GM12878 (cell line): ENCODE results near the gene FBLN5. TPM values are rescaled to one million over a fixed set of nuclear protein-coding genes. Genes with fewer than 3 reads are reported as not detected.

ENCODE experiments used
- ATAC-seq: fragments of 200-7000 bp; cut with Tn5 transposase; 3 replicates; pipeline ENCODE4 v1.9.1; 2020; ENCODE audit warnings: mild to moderate bottlenecking, moderate library complexity
- BruUV-seq: library from RNA; stranded (reverse); fragments of 400-500 nt; replicated peaks from 2 replicates; lab custom pipeline; 2021; lab: Mats Ljungman, UMichigan
- CTCF ChIA-PET: fragments of 300-600 bp; sonication (Branson Sonifier 250); formaldehyde crosslinking; extraction: SDS; loops from one replicate; lab custom pipeline; 2021; ENCODE audit warnings: inconsistent platforms; lab: Yijun Ruan, JAX
- POLR2A ChIA-PET: fragments of 350-600 bp; formaldehyde crosslinking; extraction: SDS; loops from one replicate; lab custom pipeline; 2021; ENCODE audit warnings: inconsistent platforms; lab: Charles Lee
- RAD21 ChIA-PET: fragments of 300-600 bp; sonication (Branson Sonifier 250); formaldehyde crosslinking; loops from one replicate; lab custom pipeline; 2023; ENCODE audit warnings: antibody characterized with exemption; ENCODE audit not compliant: unreplicated experiment; lab: Charles Lee
- SMC1A ChIA-PET: fragments of 300-600 bp; sonication (Branson Sonifier 250); formaldehyde crosslinking; loops from one replicate; lab custom pipeline; 2023; ENCODE audit not compliant: unreplicated experiment, uncharacterized antibody; lab: Charles Lee
- DNase-seq: peaks from one replicate; pipeline ENCODE4 v3.0.0-alpha.2; 2011; ENCODE audit warnings: low read depth, low spot score
- FAIRE-seq: peaks from 3 replicates; lab custom pipeline; 2011; peaks lifted over from hg19 to GRCh38; lab: Jason Lieb, UNC
- H2AFZ ChIP-seq: 2 replicates; pipeline ENCODE4 v1.6.0; 2011; ENCODE audit warnings: low read depth, low read length, control low read depth; ENCODE audit not compliant: control insufficient read depth
- H3K27ac ChIP-seq: 2 replicates; pipeline ENCODE4 v1.5.1; 2011; ENCODE audit warnings: control low read depth; ENCODE audit not compliant: control insufficient read depth, insufficient read depth
- H3K27me3 ChIP-seq, 2 experiments: replicated peaks in 1 of 2; 2 replicates each; pipeline versions ENCODE4 v1.6.0 to v1.6.1; 2011; ENCODE audit warnings: low read length in 1 of 2; ENCODE audit not compliant: control insufficient read depth in 2 of 2, insufficient read depth in 2 of 2
- H3K36me3 ChIP-seq, 2 experiments: 2 replicates each; pipeline ENCODE4 v1.5.1; 2011; ENCODE audit warnings: low read length in 1 of 2; ENCODE audit not compliant: control insufficient read depth in 2 of 2, insufficient read depth in 2 of 2
- H3K4me1 ChIP-seq: 2 replicates; pipeline ENCODE4 v1.6.1; 2011; ENCODE audit warnings: mild to moderate bottlenecking, low read length, moderate library complexity, mixed read lengths; ENCODE audit not compliant: control insufficient read depth, insufficient read depth
- H3K4me2 ChIP-seq: 2 replicates; pipeline ENCODE4 v1.6.0; 2011; ENCODE audit warnings: control low read depth; ENCODE audit not compliant: control insufficient read depth, insufficient read depth
- H3K4me3 ChIP-seq: fragments of 200-600 bp; sonication (generic); 2 replicates; pipeline ENCODE4 v1.5.1; 2016
- H3K79me2 ChIP-seq: 2 replicates; pipeline ENCODE4 v1.6.0; 2011; ENCODE audit warnings: low read length; ENCODE audit not compliant: control insufficient read depth, insufficient read depth
- H3K9ac ChIP-seq: 2 replicates; pipeline ENCODE4 v1.8.0; 2011; ENCODE audit warnings: low read length, control low read depth, mixed read lengths; ENCODE audit not compliant: control insufficient read depth, insufficient read depth
- H3K9me3 ChIP-seq: replicated peaks from 3 replicates; pipeline ENCODE4 v1.5.1; 2011; ENCODE audit warnings: mild to moderate bottlenecking, low read length; ENCODE audit not compliant: control insufficient read depth, insufficient read depth
- H4K20me1 ChIP-seq: 2 replicates; pipeline ENCODE4 v1.6.0; 2011; ENCODE audit not compliant: control insufficient read depth, insufficient read depth
- CEBPZ ChIP-seq: fragments of 150-350 bp; IDR thresholded peaks from 2 replicates; pipeline ENCODE4 v1.6.1; 2016; ENCODE audit warnings: low read depth, low read length
- CHD1 ChIP-seq: IDR thresholded peaks from 2 replicates; pipeline ENCODE4 v1.6.1; 2012; ENCODE audit warnings: low read depth, low read length, improper control_type of control experiment
- CREM ChIP-seq: IDR thresholded peaks from 2 replicates; pipeline ENCODE4 v1.6.1; 2014; ENCODE audit warnings: antibody characterized with exemption, low read depth
- CTCF ChIP-seq, 3 experiments: IDR thresholded peaks in 2 of 3; conservative IDR thresholded peaks in 1 of 3; 2 replicates each; pipeline ENCODE4 v1.5.1; 2011; ENCODE audit warnings: low read depth in 3 of 3, low read length in 3 of 3, mild to moderate bottlenecking in 3 of 3, control low read depth in 2 of 3, moderate library complexity in 2 of 3, inconsistent platforms in 1 of 3, mixed read lengths in 1 of 3; ENCODE audit not compliant: control insufficient read depth in 2 of 3, insufficient read depth in 1 of 3; ENCODE audit errors: extremely low read depth in 1 of 3
- ELK1 ChIP-seq: IDR thresholded peaks from 2 replicates; pipeline ENCODE4 v1.6.1; 2012; ENCODE audit warnings: low read depth, low read length, improper control_type of control experiment
- IKZF1 ChIP-seq: fragments of 450-650 bp; conservative IDR thresholded peaks from 2 replicates; pipeline ENCODE4 v1.6.1; 2017; ENCODE audit warnings: antibody characterized with exemption, mild to moderate bottlenecking
- MEF2B ChIP-seq: fragments of 450-650 bp; IDR thresholded peaks from 2 replicates; pipeline ENCODE4 v1.6.1; 2018; ENCODE audit warnings: mild to moderate bottlenecking, moderate library complexity; ENCODE audit not compliant: partially characterized antibody, poor library complexity, severe bottlenecking
- MYB ChIP-seq: fragments of 150-350 bp; IDR thresholded peaks from 2 replicates; pipeline ENCODE4 v1.6.1; 2014; ENCODE audit warnings: mild to moderate bottlenecking, low read depth, low read length, borderline replicate concordance
- NBN ChIP-seq: fragments of 450-650 bp; IDR thresholded peaks from 2 replicates; pipeline ENCODE4 v1.6.1; 2016
- RAD21 ChIP-seq: IDR thresholded peaks from 2 replicates; pipeline ENCODE4 v1.6.1; 2011; ENCODE audit warnings: mild to moderate bottlenecking, low read depth, low read length, moderate library complexity; ENCODE audit not compliant: insufficient read depth
- RFX5 ChIP-seq: IDR thresholded peaks from 2 replicates; pipeline ENCODE4 v1.6.1; 2011; ENCODE audit warnings: low read depth, low read length, improper control_type of control experiment
- SKIL ChIP-seq: fragments of 450-650 bp; IDR thresholded peaks from 2 replicates; pipeline ENCODE4 v1.6.1; 2017; ENCODE audit warnings: mild to moderate bottlenecking, low read depth, inconsistent platforms; ENCODE audit not compliant: poor library complexity, severe bottlenecking
- SMAD5 ChIP-seq: IDR thresholded peaks from 2 replicates; pipeline ENCODE4 v1.6.1; 2016; ENCODE audit warnings: antibody characterized with exemption, low read depth
- SMARCA5 ChIP-seq: fragments of 450-650 bp; IDR thresholded peaks from 2 replicates; pipeline ENCODE4 v1.6.1; 2017; ENCODE audit warnings: mild to moderate bottlenecking
- SP1 ChIP-seq: IDR thresholded peaks from one replicate; pipeline ENCODE4 v1.6.1; 2011; ENCODE audit warnings: low read depth, low read length
- WGBS: methylation state at CpG from one replicate; pipeline ENCODE4 v1.1.6; 2016; ENCODE audit warnings: low lambda C conversion rate; ENCODE audit not compliant: insufficient replicate concordance, insufficient coverage; ENCODE audit errors: missing lambda C conversion rate; 5-methylcytosine and 5-hydroxymethylcytosine counted together
- in situ Hi-C: fragments of 300-500 bp; cut with MboI; formaldehyde crosslinking; loops from 9 replicates; pipeline ENCODE4 v1.14.3; 2018; ENCODE audit warnings: mixed read lengths
- intact Hi-C: fragments of 100-400 bp; cut with micrococcal nuclease; formaldehyde crosslinking; loops from one replicate; pipeline ENCODE4 v1.14.2; 2022; ENCODE audit not compliant: unreplicated experiment
- polyA plus RNA-seq, 11 experiments: library from polyadenylated mRNA; depleted of rRNA in 4 of 11; unstranded in 6 of 11; stranded (reverse) in 5 of 11; fragments of >200 nt; fragmentation: Nextera tagmentation in 4 of 11; fragmentation: Illumina TruSeq in 1 of 11; extraction: Ambion mirVana in 4 of 11; extraction: Trizol in 1 of 11; gene quantifications; 1 replicate in 1 of 11; 2 replicates in 10 of 11; pipeline versions ENCODE4 v1.2.1 to v1.2.3, GENCODE V29; 2011 to 2016; ENCODE audit warnings: inconsistent platforms in 2 of 11, missing spikeins in 2 of 11, low read depth in 1 of 11
- total RNA-seq, 4 experiments: library from RNA; depleted of rRNA in 3 of 4; stranded (reverse); fragments of >200 nt in 3 of 4; fragmentation: Illumina TruSeq in 1 of 4; extraction: Trizol in 1 of 4; gene quantifications; 2 replicates each; pipeline versions ENCODE4 v1.2.1 to v1.2.3, GENCODE V29; 2013 to 2021

Gene FBLN5
- total and polyA plus RNA-seq, 10 of the 15 experiments (the other 5 are each of a cell fraction or from before 2014, with no cell fraction given) = 0.03 to 0.64 (median 0.24) TPM

GRCh38 chr14:91906374-91906773 is 41.1 kb downstream of the FBLN5 start:
- no peak overlapping the region for H3K4me2 ChIP-seq
- ChIA-PET RAD21 (no interaction called here), POLR2A (no interaction called here), SMC1A (no interaction called here), CTCF (no interaction called here)
- H3K4me3 ChIP-seq = no peak overlapping the region
- DNase-seq (no peak), FAIRE-seq (no peak), ATAC-seq (no peak)
- 87% methylated on average over 2 of the region's 2 CpGs for WGBS
- H3K9ac ChIP-seq = no peak overlapping the region
- H2AFZ ChIP-seq = no peak overlapping the region
- no TSS peak for BruUV-seq
- no peaks in the 10 kb centered on the region for H3K79me2 ChIP-seq
- H4K20me1 ChIP-seq = no peaks in the 10 kb centered on the region
- intact Hi-C loops (no loop called here), in situ Hi-C loops (no loop called here)
- TF ChIP-seq CEBPZ (no peak), SMARCA5 (no peak), MEF2B (no peak), RAD21 (no peak), MYB (no peak), SKIL (no peak), RFX5 (no peak), NBN (no peak), CTCF (IDR thresholded peaks at IDR 0.05 in 2 of 3, conservative IDR thresholded peaks at IDR 0.05 in 1 of 3; ENCODE audit: control insufficient read depth in 2 of 3, extremely low read depth in 1 of 3, insufficient read depth in 1 of 3, low read depth in 3 of 3, low read length in 3 of 3) (no peak), SP1 (no peak), IKZF1 (no peak), ELK1 (no peak), CHD1 (no peak), SMAD5 (no peak), CREM (no peak)
- H3K27me3 ChIP-seq = no peaks in the 10 kb centered on the region; a peak in 1 of 4 replicates
- no peaks in the 10 kb centered on the region for H3K36me3 ChIP-seq
- H3K27ac ChIP-seq = no peak overlapping the region
- no peaks in the 10 kb centered on the region; the same call in 2 of the 3 replicates for H3K9me3 ChIP-seq
- peaks cover 1% of the 10 kb centered on the region; the same call in 1 of the 2 replicates for H3K4me1 ChIP-seq
